C4-2B (cell line): ENCODE results near the gene KYNU.
"Not testable (repeated sequence)": the region's sequence is repeated elsewhere in the genome, so short reads cannot be mapped to it uniquely, and the experiment has no call there.

Experiments
- H3K27ac ChIP-seq: fragments of 450-650 bp; 2 replicates; pipeline ENCODE4 v1.5.1; 2017
- ZFX ChIP-seq: fragments of 450-650 bp; IDR thresholded peaks from 2 replicates; pipeline ENCODE4 v1.6.1; 2017
- TF ChIP-seq, protein P1 (sequence below): fragments of 450-650 bp; conservative IDR thresholded peaks from 2 replicates; pipeline ENCODE4 v1.5.1; 2017; ENCODE audit warnings: mild to moderate bottlenecking

KYNU gene

GRCh38 chr2:142865924-142866323, 11.5 kb upstream of the KYNU start:
- H3K27ac ChIP-seq = no peak overlapping the region
- TF ChIP-seq, protein P1, sequence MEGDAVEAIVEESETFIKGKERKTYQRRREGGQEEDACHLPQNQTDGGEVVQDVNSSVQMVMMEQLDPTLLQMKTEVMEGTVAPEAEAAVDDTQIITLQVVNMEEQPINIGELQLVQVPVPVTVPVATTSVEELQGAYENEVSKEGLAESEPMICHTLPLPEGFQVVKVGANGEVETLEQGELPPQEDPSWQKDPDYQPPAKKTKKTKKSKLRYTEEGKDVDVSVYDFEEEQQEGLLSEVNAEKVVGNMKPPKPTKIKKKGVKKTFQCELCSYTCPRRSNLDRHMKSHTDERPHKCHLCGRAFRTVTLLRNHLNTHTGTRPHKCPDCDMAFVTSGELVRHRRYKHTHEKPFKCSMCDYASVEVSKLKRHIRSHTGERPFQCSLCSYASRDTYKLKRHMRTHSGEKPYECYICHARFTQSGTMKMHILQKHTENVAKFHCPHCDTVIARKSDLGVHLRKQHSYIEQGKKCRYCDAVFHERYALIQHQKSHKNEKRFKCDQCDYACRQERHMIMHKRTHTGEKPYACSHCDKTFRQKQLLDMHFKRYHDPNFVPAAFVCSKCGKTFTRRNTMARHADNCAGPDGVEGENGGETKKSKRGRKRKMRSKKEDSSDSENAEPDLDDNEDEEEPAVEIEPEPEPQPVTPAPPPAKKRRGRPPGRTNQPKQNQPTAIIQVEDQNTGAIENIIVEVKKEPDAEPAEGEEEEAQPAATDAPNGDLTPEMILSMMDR = no peak
- no peak for TF ChIP-seq ZFX

- TF ChIP-seq, protein P1 = no peak
- TF ChIP-seq ZFX = no peak
- no peak overlapping the region for H3K27ac ChIP-seq
Measured at GRCh38 chr2:142866426-142866825, 11.0 kb upstream of the KYNU start.

GRCh38 chr2:142867136-142867535, 10.3 kb upstream of the KYNU start:
- no peak for TF ChIP-seq ZFX
- no peak overlapping the region for H3K27ac ChIP-seq

GRCh38 chr2:142868229-142868762, 9.2 kb upstream of the KYNU start:
- no peak overlapping the region for H3K27ac ChIP-seq
- no peak for TF ChIP-seq ZFX
- TF ChIP-seq, protein P1 = no peak

- not testable (repeated sequence) for H3K27ac ChIP-seq
Measured at GRCh38 chr2:142869065-142869460, 8.4 kb upstream of the KYNU start.

DNA sequence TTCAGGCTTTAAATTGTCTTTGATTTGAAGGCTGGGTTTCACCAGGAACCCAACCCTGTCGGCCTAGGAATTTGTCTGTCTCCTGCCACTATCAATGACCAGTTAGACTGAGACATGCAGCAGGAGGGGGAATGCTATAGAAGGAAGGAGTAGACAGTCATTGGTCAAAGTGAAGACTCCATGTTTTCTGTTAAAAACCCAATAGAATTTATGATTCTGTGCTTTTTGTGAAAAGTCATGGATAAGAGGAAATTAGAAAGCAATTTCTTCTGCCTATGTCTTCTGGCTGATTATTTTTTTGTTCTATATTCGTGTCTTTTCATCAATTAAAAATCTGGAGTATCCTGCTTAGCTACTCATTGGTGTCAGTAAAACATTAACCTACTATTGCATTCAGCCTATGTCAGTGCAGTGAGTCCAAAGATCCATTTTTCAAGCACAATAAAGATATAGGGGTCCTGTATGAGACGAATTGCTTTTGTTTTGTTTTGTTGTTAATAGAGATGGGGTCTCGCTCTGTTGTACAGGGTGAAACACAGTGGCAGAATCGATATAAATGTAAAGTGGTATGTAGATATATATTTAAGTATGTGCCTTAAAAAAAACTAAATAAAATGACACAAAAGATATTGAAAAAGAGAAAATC, 7.9 kb upstream of the KYNU start:
- no peak overlapping the region for H3K27ac ChIP-seq
- TF ChIP-seq, protein P1 = no peak
- TF ChIP-seq ZFX = no peak

DNA sequence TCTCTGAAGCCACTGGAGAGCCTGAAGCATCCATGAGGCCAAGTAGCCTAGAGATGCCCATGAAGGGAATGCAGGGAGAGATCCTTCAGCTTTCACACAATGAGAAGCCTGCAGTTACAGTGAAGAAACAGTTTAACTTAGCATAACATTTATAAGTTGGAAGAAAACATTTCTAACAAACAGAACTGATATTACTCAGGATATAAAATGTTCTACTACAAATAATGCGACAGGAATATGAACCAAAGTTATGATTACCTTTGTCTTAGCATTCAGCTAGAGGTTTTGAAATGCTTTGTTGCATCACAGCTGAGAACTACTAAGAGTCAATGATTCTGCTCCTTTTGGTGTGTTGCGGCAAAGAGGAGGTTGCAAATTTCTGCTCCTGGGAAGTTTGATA, 6.9 kb upstream of the KYNU start:
- TF ChIP-seq, protein P1 = no peak
- TF ChIP-seq ZFX = no peak
- H3K27ac ChIP-seq = no peak overlapping the region

DNA sequence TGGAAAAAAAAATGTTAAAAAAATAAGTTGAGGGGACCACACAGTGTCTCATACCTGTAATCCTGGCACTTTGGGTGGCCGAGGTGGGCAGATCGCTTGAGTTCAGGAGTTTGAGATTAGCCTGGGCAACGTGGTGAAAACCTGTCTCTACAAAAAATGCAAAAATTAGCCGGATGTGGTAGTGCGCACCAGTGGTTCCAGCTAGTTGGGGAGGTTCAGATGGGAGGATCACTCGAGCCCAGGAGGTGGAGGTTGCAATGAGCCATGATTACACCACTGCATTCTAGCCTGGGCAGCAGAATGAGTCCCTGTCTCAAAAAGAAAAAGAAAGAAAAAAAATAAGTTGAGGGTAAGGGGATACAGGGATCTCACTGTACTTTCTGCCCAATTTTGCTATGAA, 6.1 kb upstream of the KYNU start:
- H3K27ac ChIP-seq = no peak overlapping the region
- TF ChIP-seq, protein P1 = no peak
- no peak for TF ChIP-seq ZFX
